Right forelimb (tissue), 1 donor: ENCODE data around the gene IQGAP2.

Experiments used
- DNase-seq: peaks from one replicate; pipeline ENCODE4 v3.0.0-alpha.2; 2018

Gene IQGAP2

GRCh38 chr5:76451031-76451701, 48.1 kb downstream of the IQGAP2 start:
- DNase-seq, result no peak

DNA sequence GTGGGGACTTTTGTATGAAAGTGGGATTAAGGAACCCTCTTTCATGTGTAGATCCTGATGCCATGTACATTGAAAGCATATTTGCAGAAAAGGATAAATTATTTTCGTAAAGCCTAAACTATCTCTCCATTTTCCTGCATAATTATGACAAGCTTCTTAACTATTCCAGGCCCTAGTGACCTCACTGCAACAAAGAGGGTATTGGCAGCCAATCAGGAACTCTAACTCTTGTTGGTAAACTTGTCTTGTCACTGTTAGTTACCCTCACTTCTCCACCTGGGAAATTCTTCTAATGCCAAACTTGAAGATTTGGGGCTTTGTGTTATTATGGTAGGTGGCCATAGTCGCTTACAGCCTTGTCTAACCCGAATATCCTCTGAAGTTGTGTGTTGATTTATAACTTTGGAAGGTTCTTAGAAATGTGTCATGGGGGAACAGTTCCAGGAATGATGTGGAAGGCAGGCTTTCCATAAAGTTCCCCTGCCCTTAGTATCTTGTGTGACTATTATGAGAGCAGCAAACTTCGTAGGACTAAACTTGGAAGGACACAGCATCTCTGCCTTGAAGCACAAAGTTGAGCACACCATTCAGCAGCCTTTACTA, 52.5 kb downstream of the IQGAP2 start:
- DNase-seq, result no peak

- DNase-seq, result no peak
These were observed 53.2 kb downstream of the IQGAP2 start for GRCh38 chr5:76456258-76456657.

- DNase-seq, result no peak
These were observed 54.8 kb downstream of the IQGAP2 start for GRCh38 chr5:76457674-76458485.

DNA sequence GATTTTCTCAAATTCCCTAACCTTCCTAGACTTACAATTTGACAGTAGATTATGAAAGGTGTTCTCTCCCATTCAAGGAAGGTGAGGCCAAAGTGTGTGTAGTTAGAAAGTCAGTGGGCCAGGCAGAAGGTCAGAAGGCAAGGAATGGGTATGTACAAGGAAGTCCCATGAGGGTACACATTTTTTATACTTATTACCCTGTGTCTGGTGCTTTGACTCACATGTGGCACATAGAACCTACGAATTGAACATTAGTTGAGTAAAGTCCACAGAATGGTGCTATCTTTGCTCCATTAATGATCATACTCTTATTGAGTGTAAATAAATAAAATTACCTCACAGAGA, 55.4 kb downstream of the IQGAP2 start:
- DNase-seq, result no peak

DNA sequence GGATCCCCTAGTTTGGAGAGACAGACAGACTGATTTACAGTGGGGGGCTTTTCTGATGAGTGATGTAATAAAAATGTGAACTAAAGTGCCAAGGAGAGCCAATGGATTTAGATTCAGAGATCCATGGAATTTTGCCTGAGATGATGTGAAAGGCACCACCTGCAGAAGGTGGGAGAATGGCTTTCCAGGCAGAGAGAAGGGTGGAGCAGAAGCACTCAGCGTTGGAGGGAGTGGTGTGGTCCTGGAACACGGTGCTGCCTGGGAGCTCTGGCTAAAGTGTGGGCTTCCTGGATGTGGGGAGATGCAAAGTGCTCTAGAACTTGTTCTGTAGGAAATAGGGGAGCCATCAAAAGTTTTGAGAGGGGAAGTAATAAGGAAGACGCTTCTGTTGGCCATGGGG, 57.0 kb downstream of the IQGAP2 start:
- no peak for DNase-seq

DNA sequence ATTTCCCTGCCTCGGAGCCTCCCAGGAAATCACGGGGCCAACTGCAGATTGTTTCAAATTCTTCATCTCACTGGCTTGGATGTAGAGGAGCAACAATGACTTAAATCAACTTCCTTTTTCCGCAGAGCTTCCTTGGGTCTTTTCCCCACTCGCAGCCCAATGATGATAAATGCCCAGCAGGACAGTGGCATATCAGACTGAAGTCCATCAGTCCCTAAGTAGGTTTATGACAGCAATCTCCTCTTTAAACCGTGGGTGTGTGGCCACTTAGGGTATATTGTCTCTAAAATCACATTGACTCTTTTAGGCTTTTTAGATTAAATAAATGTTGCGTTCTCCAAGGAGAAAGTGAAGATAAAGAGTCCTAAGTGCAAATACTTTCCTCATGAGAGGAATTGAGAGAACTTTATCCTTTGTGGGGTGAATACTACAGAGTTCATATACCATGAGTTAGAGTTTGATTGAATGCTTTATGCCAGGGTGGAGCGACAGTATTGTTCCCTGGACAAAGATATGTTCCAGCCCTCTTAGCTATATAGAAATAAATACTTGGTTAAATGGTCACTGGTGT, 59.1 kb downstream of the IQGAP2 start:
- no peak for DNase-seq

GRCh38 chr5:76467216-76467615, 64.1 kb downstream of the IQGAP2 start:
- no peak for DNase-seq

- DNase-seq, result no peak
These were observed 65.7 kb downstream of the IQGAP2 start for GRCh38 chr5:76468635-76469425.

DNA sequence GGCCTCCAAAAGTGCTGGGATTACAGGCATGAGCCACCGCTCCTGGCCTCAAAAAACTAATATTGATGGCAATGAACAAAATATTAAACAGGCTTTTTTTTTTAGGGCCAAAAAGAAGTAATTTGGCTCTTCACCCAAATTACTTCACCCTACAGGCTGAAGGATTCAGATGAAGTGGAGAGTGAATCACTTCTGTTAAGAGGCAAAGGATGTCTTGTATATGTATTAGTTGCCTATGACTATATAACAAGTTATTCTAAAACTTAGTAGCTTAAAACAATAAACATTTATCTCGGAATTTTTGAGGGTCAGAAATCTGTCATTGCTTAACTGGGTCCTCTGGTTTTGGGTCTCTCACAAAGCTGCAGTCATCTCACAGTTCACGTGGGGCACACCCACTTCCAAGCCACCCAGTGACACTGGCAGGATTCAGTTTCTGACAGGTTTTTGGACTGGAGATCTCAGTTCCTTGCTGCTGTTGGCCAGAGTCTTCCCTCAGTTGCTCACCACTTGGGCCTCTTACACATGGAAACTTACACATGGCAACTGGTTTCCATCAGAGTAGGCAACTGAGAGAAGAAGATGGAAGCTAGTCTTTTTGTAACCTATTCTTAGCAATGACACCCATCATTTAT, 66.7 kb downstream of the IQGAP2 start:
- no peak for DNase-seq

- DNase-seq, result no peak
These were observed 67.9 kb downstream of the IQGAP2 start for GRCh38 chr5:76470976-76471375.

GRCh38 chr5:76471406-76471805, 68.3 kb downstream of the IQGAP2 start:
- no peak for DNase-seq

GRCh38 chr5:76471987-76472334, 68.9 kb downstream of the IQGAP2 start:
- DNase-seq, result no peak

DNA sequence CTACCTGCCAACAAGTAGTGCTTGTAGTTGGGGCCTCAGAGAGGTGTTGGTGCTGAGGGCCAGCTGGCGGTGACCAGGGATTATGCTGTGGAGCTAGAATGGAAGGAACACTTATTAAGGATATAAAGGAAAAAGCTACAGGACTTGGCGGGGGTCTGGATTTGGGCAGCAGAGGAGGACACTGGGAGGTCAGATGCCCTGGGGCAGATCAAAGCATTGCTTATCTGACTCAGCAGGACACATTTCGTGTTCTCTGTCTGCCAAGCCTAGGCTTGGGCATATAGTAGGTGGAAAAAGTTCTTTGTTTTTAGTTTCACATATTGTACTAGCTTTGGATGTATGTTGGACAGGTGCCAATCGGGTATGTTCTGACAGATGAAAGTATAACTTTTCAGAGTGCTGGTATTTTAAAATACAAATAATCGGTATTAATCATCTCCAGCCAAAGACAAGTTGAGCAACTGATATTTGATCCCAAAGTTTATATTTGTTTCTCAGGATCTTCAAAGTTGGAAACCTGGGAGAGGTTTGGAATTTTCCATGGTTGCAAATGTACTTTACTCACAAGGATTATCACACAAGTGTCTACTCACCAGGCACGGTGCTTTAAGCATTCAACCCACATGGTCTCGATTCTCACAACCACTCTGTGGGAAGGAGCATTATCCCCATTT, 69.4 kb downstream of the IQGAP2 start:
- no peak for DNase-seq

DNA sequence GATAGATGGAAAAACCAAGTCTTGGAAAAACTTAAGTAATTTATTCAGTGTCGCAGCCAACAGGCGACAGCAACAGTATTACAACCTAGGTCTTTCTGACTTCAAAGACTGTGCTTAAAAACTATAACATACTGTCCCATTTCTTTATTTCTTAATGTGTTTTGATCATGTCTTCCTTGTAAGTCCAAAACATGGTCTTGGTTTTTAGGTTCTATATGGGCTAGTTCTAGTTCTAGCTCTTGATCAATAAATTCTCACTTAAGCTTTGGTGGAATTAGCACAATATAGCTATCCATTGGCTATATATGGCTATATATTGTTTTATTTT, 69.9 kb downstream of the IQGAP2 start:
- no peak for DNase-seq

- no peak for DNase-seq
These were observed 70.6 kb downstream of the IQGAP2 start for GRCh38 chr5:76473661-76474060.

- DNase-seq, result no peak
These were observed 71.3 kb downstream of the IQGAP2 start for GRCh38 chr5:76474377-76474776.

- no peak for DNase-seq
These were observed 72.3 kb downstream of the IQGAP2 start for GRCh38 chr5:76475385-76475784.

- DNase-seq, result no peak
These were observed 72.9 kb downstream of the IQGAP2 start for GRCh38 chr5:76475936-76476335.

GRCh38 chr5:76476474-76477038, 73.5 kb downstream of the IQGAP2 start:
- no peak for DNase-seq

DNA sequence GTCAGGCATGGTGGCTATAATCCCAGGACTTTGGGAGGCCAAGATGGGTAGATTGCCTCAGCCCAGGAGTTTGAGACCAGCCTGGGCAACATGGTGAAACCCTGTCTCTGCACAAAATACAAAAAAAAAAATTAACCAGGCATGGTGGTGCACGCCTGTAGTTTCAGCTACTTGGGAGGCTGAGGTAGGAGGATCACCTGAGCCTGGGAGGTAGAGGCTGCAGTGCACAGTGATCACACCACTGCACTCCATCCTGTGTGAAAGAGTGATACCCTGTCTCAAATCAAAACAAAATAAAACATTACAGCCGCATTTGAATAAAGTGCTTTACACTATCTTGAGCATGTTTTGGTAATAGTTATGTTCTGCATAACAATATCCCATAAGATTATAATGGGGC, 74.0 kb downstream of the IQGAP2 start:
- DNase-seq, result no peak

DNA sequence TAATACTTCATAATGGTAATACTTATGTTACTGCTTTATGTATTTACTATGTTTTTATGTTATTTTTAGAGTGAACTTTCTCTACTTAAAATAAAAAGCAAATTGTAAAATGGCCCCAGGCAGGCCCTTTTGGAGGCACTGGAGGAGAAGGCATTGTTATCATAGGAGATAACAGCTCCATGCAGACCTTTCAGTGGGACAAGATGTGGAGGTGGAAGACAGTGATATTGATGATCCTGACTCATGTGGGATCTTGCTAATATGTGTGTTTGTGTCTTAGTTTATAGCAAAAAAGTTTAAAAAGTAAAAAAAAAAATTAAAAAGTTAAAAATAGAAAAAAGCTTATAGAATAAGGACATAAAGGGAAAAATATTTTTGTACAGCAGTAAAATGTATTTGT, 74.5 kb downstream of the IQGAP2 start:
- DNase-seq, result no peak
